Activated CD4-positive, alpha-beta T cell treated with anti-CD3 and anti-CD28 coated beads, Interleukin-2, amount 10 ng/mL, durations not matched to agents 7 days and 5 days (primary cell): ENCODE measurements around the gene GALNT3. TPM values are rescaled to one million over a fixed set of nuclear protein-coding genes. Genes with fewer than 3 reads are reported as not detected.

Source experiments
- CTCF ChIA-PET: fragments of 350-600 bp; sonication (Branson Sonifier 250); formaldehyde crosslinking; loops from one replicate; lab custom pipeline; 2021; ENCODE audit warnings: antibody characterized with exemption; lab: Charles Lee
- POLR2A ChIA-PET: fragments of 350-600 bp; sonication (Branson Sonifier 250); formaldehyde crosslinking; loops from one replicate; lab custom pipeline; 2021; ENCODE audit warnings: antibody characterized with exemption; lab: Charles Lee
- DNase-seq: peaks from one replicate; pipeline ENCODE4 v3.0.0-alpha.2; 2020
- H3K27ac Mint-ChIP-seq: one replicate; pipeline ENCODE4 v1.8.0; 2021; ENCODE audit warnings: mild to moderate bottlenecking, moderate library complexity, mixed read lengths
- H3K27me3 Mint-ChIP-seq: one replicate; pipeline ENCODE4 v1.8.0; 2021; ENCODE audit warnings: mixed read lengths
- H3K36me3 Mint-ChIP-seq: one replicate; pipeline ENCODE4 v1.8.0; 2021; ENCODE audit warnings: low read depth, mixed read lengths
- H3K4me1 Mint-ChIP-seq: one replicate; pipeline ENCODE4 v1.8.0; 2021; ENCODE audit warnings: mixed read lengths
- H3K4me3 Mint-ChIP-seq: one replicate; pipeline ENCODE4 v1.8.0; 2021; ENCODE audit warnings: mild to moderate bottlenecking, moderate library complexity, mixed read lengths
- H3K9me3 Mint-ChIP-seq: one replicate; pipeline ENCODE4 v1.8.0; 2021; ENCODE audit warnings: mixed read lengths
- total RNA-seq, 2 experiments: library from RNA; stranded (reverse); gene quantifications; one replicate each; pipeline ENCODE4 v1.2.3, GENCODE V29; 2021

GALNT3 gene
- total RNA-seq, 2 experiments from 2014 or later, result 9.0 to 9.9 TPM

DNA sequence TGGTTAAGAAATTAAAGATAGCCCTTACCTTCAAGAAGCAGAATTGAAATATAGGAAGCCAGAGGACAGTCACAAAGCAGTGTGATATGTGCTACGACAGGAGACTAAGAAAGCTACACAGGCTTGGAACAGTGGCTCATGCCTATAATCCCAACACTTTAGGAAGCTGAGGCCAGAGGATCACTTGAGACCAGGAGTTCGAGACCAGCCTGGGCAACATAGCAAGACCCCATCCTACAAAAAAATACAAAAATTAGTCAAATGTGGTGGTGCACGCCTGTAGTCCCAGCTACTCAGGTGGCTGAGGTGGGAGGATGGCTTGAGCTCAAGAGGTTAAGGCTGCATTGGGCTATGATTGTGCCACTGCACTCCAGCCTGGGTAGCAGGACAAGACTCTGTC is 21.9 kb downstream of the GALNT3 start:
- peaks cover 3% of the 10 kb centered on the region for H3K27me3 Mint-ChIP-seq
- CTCF ChIA-PET, result no interaction called here
- POLR2A ChIA-PET, result no interaction called here
- H3K36me3 Mint-ChIP-seq, result peaks cover 14% of the 10 kb centered on the region
- no peak for DNase-seq
- H3K4me1 Mint-ChIP-seq, result peaks cover 2% of the 10 kb centered on the region
- no peak overlapping the region for H3K27ac Mint-ChIP-seq
- no peaks in the 10 kb centered on the region for H3K9me3 Mint-ChIP-seq
- no peak overlapping the region for H3K4me3 Mint-ChIP-seq

DNA sequence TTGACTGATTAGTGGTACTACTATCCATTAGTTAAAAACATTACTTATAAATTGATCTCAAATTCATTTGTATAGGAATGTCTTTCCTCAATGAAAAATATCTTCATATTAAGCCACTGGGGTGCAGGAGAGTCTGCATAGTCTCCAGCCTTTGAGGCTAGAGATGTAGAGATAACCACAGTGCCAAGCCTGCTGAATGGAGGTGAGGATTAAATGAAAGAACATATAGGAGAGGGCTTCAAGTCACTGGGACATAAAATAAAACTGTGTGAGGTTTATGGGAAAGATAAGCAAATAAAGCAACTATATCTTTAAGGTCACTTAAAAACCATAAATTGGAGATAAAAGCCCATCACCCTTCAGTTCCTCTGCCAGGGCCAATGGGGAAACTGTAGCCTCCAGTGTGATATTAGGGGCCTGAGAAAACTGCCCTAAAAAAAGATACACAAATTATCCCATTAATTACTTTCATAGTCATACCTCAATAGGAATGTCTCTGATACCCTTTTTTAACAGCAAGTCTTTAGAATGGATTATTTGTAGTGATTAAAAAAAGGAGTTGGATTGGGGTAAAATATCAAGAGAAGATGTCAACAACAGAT is 27.6 kb downstream of the GALNT3 start:
- no peak overlapping the region for H3K27ac Mint-ChIP-seq

DNA sequence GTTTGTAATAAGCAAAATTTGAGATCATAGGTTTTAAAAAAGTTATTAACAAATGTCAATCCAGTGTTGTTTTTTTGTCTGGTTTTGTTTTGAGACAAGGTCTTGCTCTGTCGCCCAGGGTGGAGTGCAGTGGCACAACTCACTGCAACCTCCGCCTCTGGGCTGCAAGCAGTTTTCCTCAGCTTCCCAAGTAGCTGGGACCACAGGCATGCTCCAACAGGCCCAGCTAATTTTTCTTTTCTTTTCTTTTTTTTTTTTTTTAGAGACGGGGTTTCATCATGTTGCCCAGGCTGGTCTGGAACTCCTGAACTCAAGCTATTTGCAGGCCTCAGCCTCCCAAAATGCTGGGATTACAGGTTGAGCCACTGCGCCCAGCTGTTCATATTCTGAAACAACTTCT is 31.3 kb downstream of the GALNT3 start:
- no peaks in the 10 kb centered on the region for H3K4me1 Mint-ChIP-seq
- CTCF ChIA-PET, result no interaction called here
- no peak overlapping the region for H3K4me3 Mint-ChIP-seq
- POLR2A ChIA-PET, result no interaction called here
- H3K9me3 Mint-ChIP-seq, result no peaks in the 10 kb centered on the region
- H3K36me3 Mint-ChIP-seq, result peaks cover 8% of the 10 kb centered on the region
- H3K27me3 Mint-ChIP-seq, result no peaks in the 10 kb centered on the region
- no peak overlapping the region for H3K27ac Mint-ChIP-seq
- no peak for DNase-seq

More for the DNA sequence above, 27.6 kb downstream of the GALNT3 start:
- no peaks in the 10 kb centered on the region for H3K9me3 Mint-ChIP-seq
- H3K4me1 Mint-ChIP-seq, result no peaks in the 10 kb centered on the region
- no peak for DNase-seq
- ChIA-PET POLR2A (no interaction called here), CTCF (no interaction called here)
- H3K27me3 Mint-ChIP-seq, result no peaks in the 10 kb centered on the region
- no peaks in the 10 kb centered on the region for H3K36me3 Mint-ChIP-seq
- H3K4me3 Mint-ChIP-seq, result no peak overlapping the region

DNA sequence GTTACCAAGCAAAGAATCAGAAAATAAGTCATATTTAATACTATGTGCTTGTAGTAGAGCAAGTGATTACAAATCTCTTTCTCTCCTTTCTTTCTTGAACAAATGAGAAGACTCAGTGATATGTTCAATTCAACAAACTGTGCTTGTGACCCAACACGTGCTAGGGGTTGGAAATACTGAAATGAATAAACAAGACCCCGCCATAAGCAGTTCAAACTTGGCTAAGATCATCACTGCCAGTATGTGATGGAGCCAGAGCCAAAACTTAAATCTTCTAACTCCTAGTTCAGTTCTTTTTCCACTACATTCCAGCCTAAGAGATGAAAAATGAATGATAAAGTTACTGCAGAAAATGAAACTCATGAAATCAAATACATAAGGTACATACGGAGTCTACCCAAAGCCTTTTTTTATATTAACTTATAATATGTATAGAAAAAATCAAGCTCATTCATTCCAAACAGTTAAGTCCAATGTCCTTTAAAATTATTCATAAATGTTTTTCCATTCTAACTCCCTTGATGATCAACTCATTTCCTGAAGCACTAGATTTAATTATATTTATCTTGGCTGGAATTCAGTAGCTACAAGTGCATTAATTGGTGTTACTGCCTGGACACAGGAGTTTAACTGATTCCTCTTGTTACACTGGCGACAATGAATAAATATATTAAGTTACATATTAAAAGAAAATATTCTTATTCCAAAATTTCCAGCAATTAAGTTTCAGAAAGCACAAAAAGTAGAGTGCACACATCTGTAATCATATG is 36.0 kb downstream of the GALNT3 start:
- POLR2A ChIA-PET, result no interaction called here
- Mint-ChIP-seq H3K4me3 (no peak overlapping the region), H3K27ac (no peak overlapping the region), H3K36me3 (peaks cover 8% of the 10 kb centered on the region), H3K27me3 (no peaks in the 10 kb centered on the region), H3K4me1 (no peaks in the 10 kb centered on the region), H3K9me3 (no peaks in the 10 kb centered on the region)
- CTCF ChIA-PET, result interaction anchor here (0.5 kb wide), 1 partner anchor 24 kb away, joined by 3 read pairs; no protein-coding TSS in a partner anchor
- no peak for DNase-seq

DNA sequence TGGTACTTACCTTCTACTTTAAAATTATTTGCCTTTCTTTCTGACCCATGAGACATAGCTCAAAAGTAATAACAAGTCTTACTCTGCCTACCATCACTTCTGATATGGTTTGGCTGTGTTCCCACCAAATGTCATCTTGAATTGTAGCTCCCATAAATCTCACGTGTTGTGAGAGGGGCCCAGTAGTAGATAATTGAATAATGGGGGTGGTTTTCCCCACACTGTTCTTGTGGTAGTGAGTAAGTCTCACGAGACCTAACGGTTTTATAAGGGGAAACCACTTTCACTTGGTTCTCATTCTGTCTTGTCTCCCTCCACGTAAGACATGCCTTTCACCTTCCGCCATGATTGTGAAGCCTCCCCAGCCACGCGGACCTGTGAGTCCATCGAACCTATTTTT is 47.5 kb downstream of the GALNT3 start:
- no peak overlapping the region for H3K27ac Mint-ChIP-seq
- no peaks in the 10 kb centered on the region for H3K4me1 Mint-ChIP-seq
- no peak overlapping the region for H3K4me3 Mint-ChIP-seq
- no peak for DNase-seq
- no peaks in the 10 kb centered on the region for H3K27me3 Mint-ChIP-seq
- H3K9me3 Mint-ChIP-seq, result no peaks in the 10 kb centered on the region
- ChIA-PET POLR2A (no interaction called here), CTCF (no interaction called here)
- peaks cover 7% of the 10 kb centered on the region for H3K36me3 Mint-ChIP-seq

DNA sequence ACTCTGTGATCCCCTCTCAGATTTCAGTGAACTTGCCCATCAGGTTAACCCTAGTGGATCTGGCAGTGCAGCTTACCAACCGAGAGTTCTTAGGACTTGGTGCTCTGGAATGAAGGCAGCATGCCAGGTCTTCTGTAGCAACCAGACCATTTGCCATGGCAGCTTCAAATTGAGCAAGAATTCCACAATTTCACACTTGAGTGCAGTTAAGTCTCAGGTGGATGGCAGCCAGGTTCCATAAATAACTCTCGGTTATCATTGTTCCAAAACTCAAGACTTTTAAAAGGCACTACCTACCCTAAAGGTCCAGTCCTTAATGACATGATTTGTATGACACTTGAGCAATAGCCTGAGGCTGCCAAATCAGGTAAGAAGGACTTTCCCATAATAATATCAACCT is 48.1 kb downstream of the GALNT3 start:
- no peak overlapping the region for H3K4me3 Mint-ChIP-seq
- no peak for DNase-seq
- H3K36me3 Mint-ChIP-seq, result peaks cover 7% of the 10 kb centered on the region
- H3K4me1 Mint-ChIP-seq, result no peaks in the 10 kb centered on the region
- ChIA-PET POLR2A (no interaction called here), CTCF (no interaction called here)
- H3K27ac Mint-ChIP-seq, result no peak overlapping the region
- no peaks in the 10 kb centered on the region for H3K27me3 Mint-ChIP-seq
- no peaks in the 10 kb centered on the region for H3K9me3 Mint-ChIP-seq

DNA sequence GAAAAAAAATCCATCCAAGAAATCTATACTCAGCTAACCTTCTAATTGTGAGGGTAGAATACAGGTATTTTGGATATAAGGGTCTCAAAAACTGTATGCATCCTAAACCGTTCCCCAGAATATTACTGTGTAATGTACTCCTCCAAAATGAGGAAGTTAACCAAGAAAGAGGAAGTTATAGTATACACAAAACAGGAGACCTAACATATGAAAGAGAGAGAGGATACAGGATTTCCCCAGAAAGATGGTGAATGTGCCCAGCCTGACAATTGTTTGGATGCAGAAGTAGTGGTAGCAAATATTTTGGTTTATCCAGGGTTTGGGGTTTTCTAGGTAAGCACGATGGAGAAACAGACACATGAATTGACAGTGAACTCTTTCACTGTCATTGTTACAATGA is 50.6 kb downstream of the GALNT3 start:
- H3K27ac Mint-ChIP-seq, result no peak overlapping the region
- no peaks in the 10 kb centered on the region for H3K4me1 Mint-ChIP-seq
- H3K9me3 Mint-ChIP-seq, result no peaks in the 10 kb centered on the region
- CTCF ChIA-PET, result no interaction called here
- H3K27me3 Mint-ChIP-seq, result no peaks in the 10 kb centered on the region
- POLR2A ChIA-PET, result no interaction called here
- DNase-seq, result no peak
- peaks cover 7% of the 10 kb centered on the region for H3K36me3 Mint-ChIP-seq
- no peak overlapping the region for H3K4me3 Mint-ChIP-seq

DNA sequence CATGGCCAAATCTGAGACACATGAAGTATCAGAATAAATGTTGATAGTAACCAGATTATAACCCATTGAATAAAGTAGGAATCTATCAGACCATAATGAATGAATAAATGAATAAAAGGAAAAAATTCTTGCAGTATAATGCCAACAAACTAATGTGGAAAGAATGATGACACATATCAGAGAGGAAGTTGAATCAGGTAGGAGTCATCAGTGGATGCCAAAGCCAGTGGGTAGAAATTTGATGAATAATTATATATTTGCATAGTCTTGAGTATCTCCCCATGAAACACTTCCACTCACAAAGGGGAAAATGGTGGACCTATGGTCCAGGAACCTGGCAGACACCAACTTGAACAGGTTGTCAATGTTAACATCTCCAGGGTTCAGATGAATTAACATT is 68.6 kb downstream of the GALNT3 start:
- DNase-seq, result no peak
- Mint-ChIP-seq H3K27me3 (peaks cover 8% of the 10 kb centered on the region), H3K9me3 (no peaks in the 10 kb centered on the region), H3K36me3 (no peaks in the 10 kb centered on the region), H3K4me1 (no peaks in the 10 kb centered on the region), H3K4me3 (no peak overlapping the region), H3K27ac (no peak overlapping the region)
- POLR2A ChIA-PET, result no interaction called here
- CTCF ChIA-PET, result no interaction called here

DNA sequence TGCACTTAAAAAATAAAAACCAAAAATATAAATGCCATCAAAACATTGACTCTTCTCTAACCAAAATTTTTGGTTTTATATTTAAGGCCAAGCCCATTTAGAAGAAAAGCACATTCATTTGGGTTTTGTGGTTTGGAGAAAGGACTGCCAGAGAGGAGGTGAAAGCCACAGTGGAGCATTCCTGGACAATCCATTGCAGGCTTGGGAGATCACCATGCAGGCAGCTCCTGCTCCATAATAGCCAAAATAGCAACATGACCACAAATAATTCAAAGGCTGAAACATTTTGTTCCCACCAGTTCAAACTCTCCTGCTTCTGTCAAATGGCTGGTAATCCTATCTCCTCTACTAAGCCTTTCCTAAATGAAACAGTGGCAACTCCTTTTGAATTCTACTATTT is 73.5 kb downstream of the GALNT3 start:
- H3K27me3 Mint-ChIP-seq, result peaks cover 9% of the 10 kb centered on the region
- H3K36me3 Mint-ChIP-seq, result no peaks in the 10 kb centered on the region
- DNase-seq, result no peak
- no peaks in the 10 kb centered on the region for H3K4me1 Mint-ChIP-seq
- ChIA-PET CTCF (no interaction called here), POLR2A (no interaction called here)
- H3K27ac Mint-ChIP-seq, result no peak overlapping the region
- H3K9me3 Mint-ChIP-seq, result no peaks in the 10 kb centered on the region
- no peak overlapping the region for H3K4me3 Mint-ChIP-seq

DNA sequence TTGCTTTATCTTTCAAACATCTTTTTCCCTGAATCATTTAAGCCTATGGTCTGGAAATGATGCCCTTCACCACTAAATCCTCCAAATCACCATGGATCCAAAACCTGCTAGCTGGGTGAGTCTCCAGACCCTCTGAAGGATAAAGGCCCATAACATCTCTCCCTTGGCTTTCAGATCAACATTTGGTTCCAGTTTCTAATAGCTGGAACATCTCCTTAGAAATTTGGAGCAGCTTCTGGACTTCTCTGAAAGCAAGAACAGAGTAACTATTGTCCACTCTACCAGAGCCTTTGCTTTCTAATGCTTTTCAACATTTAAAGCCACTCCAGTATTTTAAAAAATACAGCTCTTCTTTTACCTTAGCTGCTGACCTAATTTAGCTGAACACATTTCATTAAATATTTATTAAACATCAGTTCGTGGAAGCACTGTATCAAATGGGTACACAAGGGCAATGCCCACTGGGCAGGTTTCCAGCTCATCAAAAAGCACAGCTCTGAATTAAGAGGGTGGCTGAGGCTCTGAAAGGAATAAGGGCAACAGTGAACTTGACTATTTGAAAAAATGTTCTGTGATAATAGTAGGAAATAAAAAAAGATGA is 75.3 kb downstream of the GALNT3 start:
- no peaks in the 10 kb centered on the region for H3K4me1 Mint-ChIP-seq
- DNase-seq, result no peak
- ChIA-PET POLR2A (no interaction called here), CTCF (interaction anchor here (1.1 kb wide), 1 partner anchor 25 kb away, joined by 3 read pairs; no protein-coding TSS in a partner anchor)
- no peak overlapping the region for H3K27ac Mint-ChIP-seq
- no peaks in the 10 kb centered on the region for H3K36me3 Mint-ChIP-seq
- no peak overlapping the region for H3K4me3 Mint-ChIP-seq
- H3K9me3 Mint-ChIP-seq, result no peaks in the 10 kb centered on the region
- H3K27me3 Mint-ChIP-seq, result peaks cover 4% of the 10 kb centered on the region

DNA sequence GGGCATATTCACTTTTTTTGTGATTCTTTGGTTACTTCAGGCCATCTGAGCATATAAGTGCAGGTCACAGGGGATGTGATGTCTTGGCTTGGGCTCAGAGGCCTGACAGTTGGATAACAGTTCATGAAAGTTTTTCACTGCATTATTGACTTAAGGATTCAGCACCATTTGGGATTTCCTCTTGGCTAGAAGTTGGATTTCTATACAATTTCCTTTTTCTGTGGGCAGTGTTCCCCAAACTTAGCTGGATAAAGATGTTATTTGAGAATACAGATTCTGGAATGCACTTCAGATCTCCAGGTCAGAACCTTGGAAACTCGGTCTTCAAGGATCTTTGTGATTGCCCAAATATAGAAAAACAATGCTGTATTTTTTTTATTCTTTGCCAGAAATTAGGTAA is 78.0 kb downstream of the GALNT3 start:
- Mint-ChIP-seq H3K9me3 (no peaks in the 10 kb centered on the region), H3K4me1 (no peaks in the 10 kb centered on the region), H3K36me3 (no peaks in the 10 kb centered on the region), H3K27me3 (peaks cover 4% of the 10 kb centered on the region), H3K27ac (no peak overlapping the region), H3K4me3 (no peak overlapping the region)
- ChIA-PET CTCF (no interaction called here), POLR2A (no interaction called here)
- DNase-seq, result no peak

DNA sequence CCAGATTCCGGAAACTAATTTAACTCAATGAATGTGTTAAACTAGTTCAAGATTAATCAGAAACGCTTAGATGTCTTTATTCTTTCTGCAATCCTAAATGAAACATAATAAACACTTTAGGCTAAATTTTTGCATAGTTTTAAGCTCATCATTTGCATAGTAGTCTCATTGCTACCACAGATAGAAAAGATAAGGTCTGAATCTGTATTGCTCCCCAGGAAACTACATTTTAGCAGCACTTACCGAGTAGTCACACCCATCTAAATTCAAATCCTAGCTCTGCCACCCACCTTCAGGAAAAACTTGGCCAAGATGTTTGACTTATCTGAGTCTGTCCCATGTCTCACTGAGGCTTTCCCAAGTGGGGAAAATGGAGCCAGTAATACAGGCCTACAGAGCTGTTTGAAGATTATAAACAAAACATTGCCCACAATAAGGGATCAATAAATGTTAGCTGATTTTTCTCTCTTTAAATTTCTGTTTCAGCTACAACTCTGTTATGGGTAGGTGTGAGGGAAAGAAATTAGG is 87.0 kb downstream of the GALNT3 start:
- no peak for DNase-seq
- no peak overlapping the region for H3K4me3 Mint-ChIP-seq
- H3K27ac Mint-ChIP-seq, result no peak overlapping the region
- ChIA-PET POLR2A (no interaction called here), CTCF (no interaction called here)
- no peaks in the 10 kb centered on the region for H3K36me3 Mint-ChIP-seq
- no peaks in the 10 kb centered on the region for H3K4me1 Mint-ChIP-seq
- H3K27me3 Mint-ChIP-seq, result peaks cover 11% of the 10 kb centered on the region
- peaks cover 3% of the 10 kb centered on the region for H3K9me3 Mint-ChIP-seq

DNA sequence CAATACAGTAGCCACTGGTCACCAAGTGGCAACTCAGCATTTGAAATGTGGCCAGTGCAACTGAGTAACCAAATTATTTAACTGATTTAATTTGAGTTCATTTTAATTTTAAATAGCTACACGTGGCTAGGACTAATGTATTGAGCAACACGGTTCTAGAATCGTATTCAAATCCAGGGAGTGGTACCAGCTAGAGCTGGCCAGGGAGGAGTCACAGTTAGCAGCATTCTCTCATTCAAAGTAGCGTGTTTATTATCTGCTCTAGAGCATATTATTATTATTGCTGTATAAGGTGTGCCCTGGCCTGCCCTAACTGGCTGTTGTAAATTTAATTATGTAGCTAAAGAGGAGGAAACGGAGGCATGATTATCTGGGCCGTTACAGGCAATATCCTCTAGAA is 92.9 kb downstream of the GALNT3 start:
- CTCF ChIA-PET, result no interaction called here
- Mint-ChIP-seq H3K27ac (no peak overlapping the region), H3K9me3 (no peaks in the 10 kb centered on the region), H3K27me3 (peaks cover 20% of the 10 kb centered on the region), H3K4me3 (no peak overlapping the region), H3K36me3 (no peaks in the 10 kb centered on the region), H3K4me1 (no peaks in the 10 kb centered on the region)
- POLR2A ChIA-PET, result no interaction called here
- no peak for DNase-seq
